DOHH2 (cell line): ENCODE measurements around the gene PIWIL4.
"Not testable (repeated sequence)": the region's sequence is repeated elsewhere in the genome, so short reads cannot be mapped to it uniquely, and the experiment has no call there.

Experiments used
- H3F3A ChIP-seq: fragments of 200-600 bp; sonication (generic), shearing (Covaris generic); 2 replicates; pipeline ENCODE4 v1.6.0; 2016; ENCODE audit warnings: antibody characterized with exemption, mild to moderate bottlenecking; ENCODE audit not compliant: control insufficient read depth, insufficient read depth
- H3K27ac ChIP-seq: fragments of 200-600 bp; sonication (generic); 2 replicates; pipeline ENCODE4 v1.5.1; 2014; ENCODE audit warnings: low read depth, mild to moderate bottlenecking, low read length, moderate library complexity
- H3K27me3 ChIP-seq: fragments of 200-600 bp; sonication (generic); 2 replicates; pipeline ENCODE4 v1.6.1; 2014; ENCODE audit warnings: mild to moderate bottlenecking, low read length, mixed read lengths; ENCODE audit not compliant: control insufficient read depth
- H3K36me3 ChIP-seq: fragments of 200-600 bp; sonication (generic); 2 replicates; pipeline ENCODE4 v1.6.1; 2014; ENCODE audit warnings: mild to moderate bottlenecking, low read length, moderate library complexity, mixed read lengths; ENCODE audit not compliant: control insufficient read depth
- H3K4me1 ChIP-seq: fragments of 200-600 bp; sonication (generic); 2 replicates; pipeline ENCODE4 v1.6.1; 2014; ENCODE audit warnings: mild to moderate bottlenecking, low read length, mixed read lengths; ENCODE audit not compliant: control insufficient read depth
- H3K4me2 ChIP-seq: fragments of 200-600 bp; sonication (generic); 2 replicates; pipeline ENCODE4 v1.6.0; 2014; ENCODE audit warnings: mild to moderate bottlenecking, low read length, moderate library complexity
- H3K4me3 ChIP-seq: fragments of 200-600 bp; sonication (generic); 2 replicates; pipeline ENCODE4 v1.5.1; 2014; ENCODE audit warnings: mild to moderate bottlenecking, low read length, mixed read lengths
- H3K79me2 ChIP-seq: fragments of 200-600 bp; sonication (generic); 2 replicates; pipeline ENCODE4 v1.6.1; 2014; ENCODE audit warnings: mild to moderate bottlenecking, low read length, mixed read lengths; ENCODE audit not compliant: control insufficient read depth
- H3K9me2 ChIP-seq: fragments of 200-600 bp; sonication (generic); replicated peaks from 2 replicates; pipeline ENCODE4 v1.6.1; 2014; ENCODE audit warnings: mild to moderate bottlenecking, low read length, mixed read lengths; ENCODE audit not compliant: control insufficient read depth
- H3K9me3 ChIP-seq: fragments of 200-600 bp; sonication (generic); 2 replicates; pipeline ENCODE4 v1.6.1; 2014; ENCODE audit warnings: antibody characterized with exemption, low read length, mixed read lengths; ENCODE audit not compliant: control insufficient read depth, insufficient read depth
- H4K20me1 ChIP-seq: fragments of 200-600 bp; sonication (generic); 2 replicates; pipeline ENCODE4 v1.6.0; 2014; ENCODE audit warnings: low read depth, mild to moderate bottlenecking, antibody characterized with exemption, low read length, moderate library complexity; ENCODE audit not compliant: control insufficient read depth, insufficient read depth
- CTCF ChIP-seq: fragments of 200-600 bp; sonication (generic); IDR thresholded peaks from one replicate; pipeline ENCODE4 v1.5.1; 2014; ENCODE audit warnings: antibody characterized with exemption, mild to moderate bottlenecking, low read depth, low read length; ENCODE audit not compliant: poor library complexity, severe bottlenecking
- EZH2phosphoT487 ChIP-seq: fragments of 200-600 bp; sonication (generic); IDR thresholded peaks from 2 replicates; pipeline ENCODE4 v1.6.1; 2017; ENCODE audit warnings: borderline replicate concordance, mild to moderate bottlenecking, antibody characterized with exemption, low read length, moderate library complexity, mixed read lengths

The PIWIL4 gene

GRCh38 chr11:94563848-94564467 is 3.2 kb upstream of the PIWIL4 start:
- Histone ChIP-seq H3K27ac (no peak overlapping the region), H4K20me1 (no peaks in the 10 kb centered on the region), H3K27me3 (no peaks in the 10 kb centered on the region), H3K4me1 (peaks cover 2% of the 10 kb centered on the region), H3K9me3 (no peaks in the 10 kb centered on the region), H3K4me2 (no peak overlapping the region), H3K4me3 (no peak overlapping the region), H3K79me2 (no peaks in the 10 kb centered on the region), H3K36me3 (no peaks in the 10 kb centered on the region), H3K9me2 (no peaks in the 10 kb centered on the region), H3F3A (no peaks in the 10 kb centered on the region)
- TF ChIP-seq EZH2phosphoT487 (no peak), CTCF (no peak)

GRCh38 chr11:94568200-94568599 is 1.0 kb downstream of the PIWIL4 start:
- no peak overlapping the region for H3K27ac ChIP-seq
- H4K20me1 ChIP-seq = no peaks in the 10 kb centered on the region
- H3K27me3 ChIP-seq = no peaks in the 10 kb centered on the region
- no peaks in the 10 kb centered on the region for H3K4me1 ChIP-seq
- TF ChIP-seq CTCF = no peak
- no peaks in the 10 kb centered on the region for H3K9me3 ChIP-seq
- H3K9me2 ChIP-seq = no peaks in the 10 kb centered on the region
- H3K4me3 ChIP-seq = no peak overlapping the region
- H3K79me2 ChIP-seq = no peaks in the 10 kb centered on the region
- no peaks in the 10 kb centered on the region for H3F3A ChIP-seq
- H3K36me3 ChIP-seq = no peaks in the 10 kb centered on the region
- H3K4me2 ChIP-seq = no peak overlapping the region

GRCh38 chr11:94568717-94569116 is 1.5 kb downstream of the PIWIL4 start:
- H3K27me3 ChIP-seq = no peaks in the 10 kb centered on the region
- TF ChIP-seq EZH2phosphoT487 = no peak
- TF ChIP-seq CTCF = no peak

GRCh38 chr11:94572975-94573374 is 5.8 kb downstream of the PIWIL4 start:
- not testable (repeated sequence) for H3K79me2 ChIP-seq, H3K4me2 ChIP-seq, H3K36me3 ChIP-seq, H3F3A ChIP-seq, H3K27ac ChIP-seq, H3K4me3 ChIP-seq, H3K9me2 ChIP-seq, H3K9me3 ChIP-seq, H4K20me1 ChIP-seq, H3K4me1 ChIP-seq, H3K27me3 ChIP-seq

More at GRCh38 chr11:94568717-94569116, 1.5 kb downstream of the PIWIL4 start:
- H3K4me3 ChIP-seq = no peak overlapping the region
- H3K4me1 ChIP-seq = no peaks in the 10 kb centered on the region
- H3K79me2 ChIP-seq = no peaks in the 10 kb centered on the region
- no peaks in the 10 kb centered on the region for H3K9me2 ChIP-seq
- H3F3A ChIP-seq = no peaks in the 10 kb centered on the region
- H3K9me3 ChIP-seq = no peaks in the 10 kb centered on the region
- H3K27ac ChIP-seq = no peak overlapping the region
- H4K20me1 ChIP-seq = no peaks in the 10 kb centered on the region
- H3K36me3 ChIP-seq = no peaks in the 10 kb centered on the region
- H3K4me2 ChIP-seq = no peak overlapping the region
